Caco-2 (cell line): Measurements from ENCODE around the gene HID1. TPM values are rescaled to one million over a fixed set of nuclear protein-coding genes. Genes with fewer than 3 reads are reported as not detected.

Source experiments
- Bru-seq: library from RNA; stranded (reverse); fragments of 400-500 nt; gene quantifications from one replicate; lab custom pipeline; 2021; lab: Mats Ljungman, UMichigan
- BruChase-seq, 2 experiments: library from RNA; stranded (reverse); fragments of 400-500 nt; gene quantifications; one replicate each; lab custom pipeline; 2021; lab: Mats Ljungman, UMichigan
- BruUV-seq: library from RNA; stranded (reverse); fragments of 400-500 nt; replicated peaks from 2 replicates; lab custom pipeline; 2021; lab: Mats Ljungman, UMichigan
- CTCF ChIA-PET: fragments of 300-600 bp; sonication (Branson Sonifier 250); formaldehyde crosslinking; loops from one replicate; lab custom pipeline; 2022; ENCODE audit warnings: antibody characterized with exemption; lab: Charles Lee
- POLR2A ChIA-PET: fragments of 300-600 bp; sonication (Branson Sonifier 250); formaldehyde crosslinking; loops from one replicate; lab custom pipeline; 2022; ENCODE audit warnings: antibody characterized with exemption; lab: Charles Lee
- DNase-seq, 2 experiments: peaks; one replicate each; pipeline versions ENCODE4 v3.0.0 to v3.0.0-alpha.2; 2020 to 2022
- H3K27me3 ChIP-seq: replicated peaks from 2 replicates; pipeline ENCODE4 v1.6.0; 2011; ENCODE audit warnings: low read length; ENCODE audit not compliant: control insufficient read depth, insufficient read depth
- H3K36me3 ChIP-seq: 2 replicates; pipeline ENCODE4 v1.5.1; 2011; ENCODE audit warnings: low read length; ENCODE audit not compliant: control insufficient read depth, insufficient read depth
- H3K4me1 ChIP-seq: fragments of 250-450 bp; sonication (Bioruptor Pico); 2 replicates; pipeline ENCODE4 v1.5.1; 2020; ENCODE audit warnings: mild to moderate bottlenecking
- H3K4me3 ChIP-seq: 2 replicates; pipeline ENCODE4 v1.5.1; 2011; ENCODE audit warnings: low read depth, mild to moderate bottlenecking, control low read depth, low read length
- H3K9me3 ChIP-seq: fragments of 250-450 bp; sonication (Bioruptor Pico); 2 replicates; pipeline ENCODE4 v1.5.1; 2020; ENCODE audit warnings: mild to moderate bottlenecking, moderate library complexity
- H3K27ac Mint-ChIP-seq: one replicate; pipeline ENCODE4 v1.8.0; 2022; ENCODE audit warnings: mixed read lengths; ENCODE audit not compliant: unreplicated experiment
- H3K27me3 Mint-ChIP-seq: one replicate; pipeline ENCODE4 v1.8.0; 2022; ENCODE audit warnings: mixed read lengths; ENCODE audit not compliant: insufficient read depth, unreplicated experiment
- H3K36me3 Mint-ChIP-seq: one replicate; pipeline ENCODE4 v1.8.0; 2022; ENCODE audit warnings: mild to moderate bottlenecking, mixed read lengths; ENCODE audit not compliant: insufficient read depth, unreplicated experiment
- H3K4me1 Mint-ChIP-seq: one replicate; pipeline ENCODE4 v1.8.0; 2022; ENCODE audit warnings: low read depth, mixed read lengths; ENCODE audit not compliant: unreplicated experiment
- H3K4me3 Mint-ChIP-seq: one replicate; pipeline ENCODE4 v1.8.0; 2022; ENCODE audit warnings: mild to moderate bottlenecking, moderate library complexity, mixed read lengths; ENCODE audit not compliant: unreplicated experiment
- H3K9me3 Mint-ChIP-seq: one replicate; pipeline ENCODE4 v1.8.0; 2022; ENCODE audit warnings: mixed read lengths; ENCODE audit not compliant: unreplicated experiment
- CTCF ChIP-seq, 2 experiments: fragments of 200-600 bp in 1 of 2; IDR thresholded peaks; 1 replicate in 1 of 2; 2 replicates in 1 of 2; pipeline versions ENCODE4 v1.5.1 to v1.8.0; 2011 to 2022; ENCODE audit warnings: antibody characterized with exemption in 1 of 2, control low read depth in 1 of 2, inconsistent platforms in 1 of 2, low read depth in 1 of 2, low read length in 1 of 2, mild to moderate bottlenecking in 1 of 2, moderate library complexity in 1 of 2; ENCODE audit not compliant: insufficient read depth in 1 of 2, severe bottlenecking in 1 of 2, unreplicated experiment in 1 of 2
- intact Hi-C: fragments of 100-400 bp; cut with micrococcal nuclease; formaldehyde crosslinking; loops from one replicate; pipeline ENCODE4 v1.10.0; 2022; ENCODE audit not compliant: unreplicated experiment
- long read RNA-seq: library from polyadenylated mRNA; stranded (forward); transcript quantifications from one replicate; pipeline ENCODE4 v2.0.0, GENCODE V29; 2022
- total RNA-seq: library from RNA; stranded (reverse); gene quantifications from 2 replicates; pipeline ENCODE4 v1.2.3, GENCODE V29; 2022

HID1 gene
- 29.8 and 30.4 TPM in 2 replicates for total RNA-seq
- Bru-seq, nascent RNA: percentile 46 among the genes with signal in this experiment
- percentile 49 among the genes with signal in this experiment for BruChase-seq, experiment 1, labeled RNA remaining after a 2-hour chase
- percentile 56 among the genes with signal in this experiment for BruChase-seq, experiment 2, labeled RNA remaining after a 6-hour chase
- long read RNA-seq, transcript HID1-202 (19 exons, 3,271 nt): major isoform, 13 of 45 reads
- long read RNA-seq, partial matches to known transcripts: 23 of 45 reads
- long read RNA-seq, other reads (novel, unspliced or antisense): 9 of 45 reads

GRCh38 chr17:74972107-74972972 lies at the start of gene HID1:
Gene HID1 (minus strand): TSS chr17:74972759. CDS start chr17:74972656, 103 bp downstream.
- H3K4me3 ChIP-seq: peak within 1 kb of the TSS; percentile 90
- Mint-ChIP-seq H3K27me3 (peaks cover 2% of the 10 kb centered on the region), H3K27ac (no peak within 1 kb of the TSS), H3K4me3 (peak within 1 kb of the TSS; percentile 84), H3K36me3 (peaks cover 6% of the 10 kb centered on the region), H3K9me3 (no peaks in the 10 kb centered on the region), H3K4me1 (peaks cover 28% of the 10 kb centered on the region)
- BruUV-seq: no TSS peak
- peaks cover 36% of the 10 kb centered on the region for H3K4me1 ChIP-seq
- no peak for TF ChIP-seq CTCF (IDR thresholded peaks at IDR 0.05; ENCODE audit: insufficient read depth in 1 of 2, low read depth in 1 of 2, low read length in 1 of 2, severe bottlenecking in 1 of 2, unreplicated experiment in 1 of 2)
- no peaks in the 10 kb centered on the region for H3K36me3 ChIP-seq
- intact Hi-C loops: loop anchor here (1.0 kb wide), 1 partner anchor 10 kb away; no protein-coding TSS in a partner anchor
- no peaks in the 10 kb centered on the region for H3K27me3 ChIP-seq
- ChIA-PET CTCF (interaction anchor here (0.7 to 4.7 kb wide), 8 partner anchors 10 to 99 kb away, joined by 3 to 61 read pairs (median 5); partner anchors contain the start of genes CDR2L, FDXR and MRPL58), POLR2A (interaction anchor here (0.7 to 2.6 kb wide), 8 partner anchors 10 to 99 kb away, joined by 3 to 19 read pairs (median 4); partner anchors contain the start of genes CDR2L, FDXR and MRPL58)
- no peaks in the 10 kb centered on the region for H3K9me3 ChIP-seq
- peak; percentile 75 to 87 for DNase-seq

- H3K4me3 ChIP-seq: no peak overlapping the region
- H3K4me3 Mint-ChIP-seq: no peak overlapping the region
- H3K9me3 Mint-ChIP-seq: no peaks in the 10 kb centered on the region
- no peaks in the 10 kb centered on the region for H3K4me1 ChIP-seq
- POLR2A ChIA-PET: no interaction called here
- H3K9me3 ChIP-seq: peaks cover 6% of the 10 kb centered on the region; the same call in 1 of the 2 replicates
- TF ChIP-seq CTCF (IDR thresholded peaks at IDR 0.05; ENCODE audit: insufficient read depth in 1 of 2, low read depth in 1 of 2, low read length in 1 of 2, severe bottlenecking in 1 of 2, unreplicated experiment in 1 of 2): no peak
- no peak overlapping the region for H3K27ac Mint-ChIP-seq
- no peaks in the 10 kb centered on the region for H3K27me3 Mint-ChIP-seq
- intact Hi-C loops: no loop called here
- peaks cover 36% of the 10 kb centered on the region for H3K36me3 Mint-ChIP-seq
- H3K27me3 ChIP-seq: no peaks in the 10 kb centered on the region
- BruUV-seq: TSS peak; percentile 58
- no peak for DNase-seq
- H3K4me1 Mint-ChIP-seq: peaks cover 1% of the 10 kb centered on the region
- peaks cover 3% of the 10 kb centered on the region for H3K36me3 ChIP-seq
- CTCF ChIA-PET: interaction anchor here (1.0 kb wide), 1 partner anchor 125 kb away, joined by 4 read pairs; no protein-coding TSS in a partner anchor
These were observed 48.0 kb upstream of the HID1 start for GRCh38 chr17:75020331-75021110.
